ENCODE measurements around the gene RAI1. TPM values are rescaled to one million over a fixed set of nuclear protein-coding genes. Genes with fewer than 3 reads are reported as not detected.

Gene RAI1
- total RNA-seq, 1 experiment from 2014 or later: 46.8 TPM

GRCh38 chr17:17760350-17760749, 79.1 kb downstream of the RAI1 start:
- BruUV-seq (replicated peaks): no TSS peak
- H3K4me1 ChIP-seq (ENCODE audit: insufficient read depth, low read length, poor library complexity, severe bottlenecking): peaks cover 4% of the 10 kb centered on the region
- H3K9me3 ChIP-seq (ENCODE audit: low read depth, low read length, poor library complexity, severe bottlenecking): no peaks in the 10 kb centered on the region
- TF ChIP-seq CTCF (conservative IDR thresholded peaks at IDR 0.05; ENCODE audit: low read depth, low read length): no peak
- no peak for TF ChIP-seq EZH2 (IDR thresholded peaks at IDR 0.05; ENCODE audit: borderline replicate concordance, low read depth, low read length, poor library complexity, severe bottlenecking)
- DNase-seq (ENCODE audit: low spot score): no peak
- H3K4me3 ChIP-seq (ENCODE audit: low read depth, low read length, poor library complexity, severe bottlenecking): no peak overlapping the region
- no peak overlapping the region for H3K27ac ChIP-seq (ENCODE audit: low read depth, low read length, poor library complexity, severe bottlenecking)
- no peaks in the 10 kb centered on the region for H3K27me3 ChIP-seq (replicated peaks; ENCODE audit: insufficient read depth, low read depth, low read length, poor library complexity)
- H3K36me3 ChIP-seq (ENCODE audit: insufficient read depth, low read length, poor library complexity, severe bottlenecking): no peaks in the 10 kb centered on the region
- POLR2A ChIA-PET (ENCODE audit: low non-redundant PET): no interaction called here
- CTCF ChIA-PET: no interaction called here
- intact Hi-C loops (cut with micrococcal nuclease; ENCODE audit: unreplicated experiment): no loop called here

GRCh38 chr17:17760872-17761550, 79.8 kb downstream of the RAI1 start:
- TF ChIP-seq EZH2 (IDR thresholded peaks at IDR 0.05; ENCODE audit: borderline replicate concordance, low read depth, low read length, poor library complexity, severe bottlenecking) (no peak), CTCF (conservative IDR thresholded peaks at IDR 0.05; ENCODE audit: low read depth, low read length) (no peak)
- CTCF ChIA-PET: interaction anchor here (0.7 kb wide), 1 partner anchor 22 kb away, joined by 5 read pairs; no protein-coding TSS in a partner anchor
- DNase-seq (ENCODE audit: low spot score): no peak
- H3K4me1 ChIP-seq (ENCODE audit: insufficient read depth, low read length, poor library complexity, severe bottlenecking): peaks cover 11% of the 10 kb centered on the region
- intact Hi-C loops (cut with micrococcal nuclease; ENCODE audit: unreplicated experiment): no loop called here
- no peak overlapping the region for H3K4me3 ChIP-seq (ENCODE audit: low read depth, low read length, poor library complexity, severe bottlenecking)
- no peaks in the 10 kb centered on the region for H3K36me3 ChIP-seq (ENCODE audit: insufficient read depth, low read length, poor library complexity, severe bottlenecking)
- H3K9me3 ChIP-seq (ENCODE audit: low read depth, low read length, poor library complexity, severe bottlenecking): no peaks in the 10 kb centered on the region
- peak overlapping the region; percentile 8 for H3K27ac ChIP-seq (ENCODE audit: low read depth, low read length, poor library complexity, severe bottlenecking)
- BruUV-seq (replicated peaks): no TSS peak
- H3K27me3 ChIP-seq (replicated peaks; ENCODE audit: insufficient read depth, low read depth, low read length, poor library complexity): no peaks in the 10 kb centered on the region
- POLR2A ChIA-PET (ENCODE audit: low non-redundant PET): no interaction called here

GRCh38 chr17:17761894-17762743, 80.9 kb downstream of the RAI1 start:
- Histone ChIP-seq H3K9me3 (ENCODE audit: low read depth, low read length, poor library complexity, severe bottlenecking) (no peaks in the 10 kb centered on the region), H3K27ac (ENCODE audit: low read depth, low read length, poor library complexity, severe bottlenecking) (no peak overlapping the region), H3K4me3 (ENCODE audit: low read depth, low read length, poor library complexity, severe bottlenecking) (no peak overlapping the region), H3K4me1 (ENCODE audit: insufficient read depth, low read length, poor library complexity, severe bottlenecking) (peaks cover 22% of the 10 kb centered on the region), H3K36me3 (ENCODE audit: insufficient read depth, low read length, poor library complexity, severe bottlenecking) (no peaks in the 10 kb centered on the region), H3K27me3 (replicated peaks; ENCODE audit: insufficient read depth, low read depth, low read length, poor library complexity) (no peaks in the 10 kb centered on the region)
- ChIA-PET POLR2A (ENCODE audit: low non-redundant PET) (no interaction called here), CTCF (no interaction called here)
- DNase-seq (ENCODE audit: low spot score): no peak
- no TSS peak for BruUV-seq (replicated peaks)
- TF ChIP-seq CTCF (conservative IDR thresholded peaks at IDR 0.05; ENCODE audit: low read depth, low read length) (no peak), EZH2 (IDR thresholded peaks at IDR 0.05; ENCODE audit: borderline replicate concordance, low read depth, low read length, poor library complexity, severe bottlenecking) (no peak)
- intact Hi-C loops (cut with micrococcal nuclease; ENCODE audit: unreplicated experiment): no loop called here
